ENCODE data around the gene DNAH17. TPM values are rescaled to one million over a fixed set of nuclear protein-coding genes. Genes with fewer than 3 reads are reported as not detected.
A peak's percentile ranks its signal among the peaks of the same experiment; 100 is the strongest.

Gene DNAH17
- total and polyA plus RNA-seq, 2 of the 13 experiments (the other 11 are each of a cell fraction or from before 2014, with no cell fraction given), result 0.86 to 1.6 TPM

GRCh38 chr17:78399693-78400144 lies 177.5 kb downstream of the DNAH17 start (continued):
- TF ChIP-seq PRDM10 (CRISPR knock-in tag; IDR thresholded peaks at IDR 0.05; ENCODE audit: low read depth) (no peak; the same call in 1 of the 2 replicates), SATB2 (CRISPR knock-in tag; IDR thresholded peaks at IDR 0.05) (no peak), ZNF20 (CRISPR knock-in tag; IDR thresholded peaks at IDR 0.05) (no peak), ZNF609 (CRISPR knock-in tag; IDR thresholded peaks at IDR 0.05; ENCODE audit: borderline replicate concordance) (0 out of 2 replicates have a peak, but pooled peaks have one; percentile 59), ZNF251 (CRISPR knock-in tag; IDR thresholded peaks at IDR 0.05) (no peak), ZNF280B (CRISPR knock-in tag; IDR thresholded peaks at IDR 0.05; ENCODE audit: borderline replicate concordance) (no peak), HIC2 (CRISPR knock-in tag; IDR thresholded peaks at IDR 0.05; ENCODE audit: low read depth) (peak; percentile 18; the same call in 1 of the 2 replicates), SP5 (CRISPR knock-in tag; IDR thresholded peaks at IDR 0.05; ENCODE audit: borderline replicate concordance, low read depth) (peak; percentile 48; the same call in 1 of the 2 replicates), ZNF367 (CRISPR knock-in tag; IDR thresholded peaks at IDR 0.05; ENCODE audit: borderline replicate concordance) (no peak), MXI1 (IDR thresholded peaks at IDR 0.05; ENCODE audit: borderline replicate concordance, low read depth, low read length) (peak; percentile 94; the same call in 2 of the 3 replicates), HNRNPH1 (optimal IDR thresholded peaks at IDR 0.05; ENCODE audit: low read depth, low read length) (no peak), MLX (CRISPR knock-in tag; IDR thresholded peaks at IDR 0.05) (peak; percentile 31; the same call in 1 of the 2 replicates), THYN1 (CRISPR knock-in tag; IDR thresholded peaks at IDR 0.05; ENCODE audit: borderline replicate concordance, low read depth) (no peak), NFKB2 (CRISPR knock-in tag; IDR thresholded peaks at IDR 0.05; ENCODE audit: borderline replicate concordance) (no peak), ZSCAN25 (CRISPR knock-in tag; IDR thresholded peaks at IDR 0.05) (no peak)

All from HepG2 (cell line).